ENCODE data around the gene PWP1.
A peak's percentile ranks its signal among the peaks of the same experiment; 100 is the strongest.

Gene PWP1

GRCh38 chr12:107666009-107666408, 19.6 kb upstream of the PWP1 start:
- TF ChIP-seq CTCF (IDR thresholded peaks at IDR 0.05; ENCODE audit: borderline replicate concordance, insufficient read depth, low read depth, low read length): no peak
- H3K4me3 ChIP-seq (ENCODE audit: low read depth, low read length): no peak overlapping the region

DNA sequence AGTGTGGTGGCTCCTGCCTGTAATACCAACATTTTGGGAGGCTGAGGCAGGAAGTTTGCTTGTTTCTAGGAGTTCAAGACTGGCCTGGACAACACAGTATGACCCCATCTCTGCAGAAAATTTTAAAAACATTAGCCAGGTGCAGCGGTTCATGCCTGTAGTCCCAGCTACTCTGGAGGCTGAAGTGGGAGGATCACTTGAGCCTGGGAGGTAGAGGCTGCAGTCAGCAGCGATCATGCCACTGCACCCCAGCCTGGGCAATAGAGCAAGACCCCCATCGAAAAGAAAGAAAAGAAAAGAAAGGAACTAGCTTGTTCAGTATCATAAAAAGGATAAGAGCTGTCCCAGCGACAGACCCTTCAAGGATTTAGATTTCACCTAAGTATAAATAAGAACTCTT, 18.1 kb upstream of the PWP1 start:
- H3K4me3 ChIP-seq (ENCODE audit: low read depth, low read length): no peak overlapping the region
- no peak for TF ChIP-seq CTCF (IDR thresholded peaks at IDR 0.05; ENCODE audit: borderline replicate concordance, insufficient read depth, low read depth, low read length)

GRCh38 chr12:107668320-107669098, 17.1 kb upstream of the PWP1 start:
- H3K4me3 ChIP-seq (ENCODE audit: low read depth, low read length): no peak overlapping the region
- TF ChIP-seq CTCF (IDR thresholded peaks at IDR 0.05; ENCODE audit: borderline replicate concordance, insufficient read depth, low read depth, low read length): no peak

DNA sequence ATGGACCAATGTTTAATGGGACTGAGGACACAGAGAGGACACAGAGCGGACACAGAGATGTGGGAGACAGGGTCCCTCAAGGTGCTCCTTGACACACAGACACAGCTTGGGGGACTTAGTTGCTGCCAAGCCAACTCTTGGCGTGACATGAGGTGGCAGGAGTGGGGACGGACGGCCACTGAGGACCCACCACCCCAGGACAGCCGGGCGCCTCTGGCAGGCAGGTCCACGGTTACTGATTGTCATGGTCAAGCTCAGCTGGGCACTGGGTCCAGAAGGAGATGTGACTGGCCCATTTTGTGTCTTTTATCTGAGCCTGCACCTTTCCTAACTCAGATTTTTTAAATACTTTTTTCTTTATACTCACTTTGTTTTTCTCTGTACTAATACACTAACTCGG, 15.7 kb upstream of the PWP1 start:
- no peak for TF ChIP-seq CTCF (IDR thresholded peaks at IDR 0.05; ENCODE audit: borderline replicate concordance, insufficient read depth, low read depth, low read length)
- H3K4me3 ChIP-seq (ENCODE audit: low read depth, low read length): no peak overlapping the region

- TF ChIP-seq CTCF (IDR thresholded peaks at IDR 0.05; ENCODE audit: borderline replicate concordance, insufficient read depth, low read depth, low read length): peak; percentile 85
- no peak overlapping the region for H3K4me3 ChIP-seq (ENCODE audit: low read depth, low read length)
Observed at GRCh38 chr12:107670999-107671643, 14.5 kb upstream of the PWP1 start.

DNA sequence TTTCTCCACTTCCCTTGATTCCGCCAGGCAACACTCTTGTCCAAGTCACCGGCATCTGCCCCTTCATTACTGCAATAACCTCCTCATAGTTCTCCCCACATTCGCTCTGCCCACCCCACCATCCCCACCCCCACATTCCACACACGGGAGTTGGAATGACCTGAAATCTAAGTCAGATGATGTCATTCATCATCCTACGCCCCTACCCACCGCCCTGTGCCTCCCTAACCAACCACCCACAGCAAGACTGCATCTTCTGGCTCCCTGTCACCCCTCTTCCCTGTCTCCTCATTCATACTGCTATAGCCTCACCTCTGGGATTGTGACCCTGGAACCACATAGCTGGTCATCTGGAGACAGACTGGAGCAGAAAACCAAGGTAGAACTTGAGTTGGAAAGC, 7.9 kb upstream of the PWP1 start:
- TF ChIP-seq CTCF (IDR thresholded peaks at IDR 0.05; ENCODE audit: borderline replicate concordance, insufficient read depth, low read depth, low read length): no peak
- H3K4me3 ChIP-seq (ENCODE audit: low read depth, low read length): no peak overlapping the region

DNA sequence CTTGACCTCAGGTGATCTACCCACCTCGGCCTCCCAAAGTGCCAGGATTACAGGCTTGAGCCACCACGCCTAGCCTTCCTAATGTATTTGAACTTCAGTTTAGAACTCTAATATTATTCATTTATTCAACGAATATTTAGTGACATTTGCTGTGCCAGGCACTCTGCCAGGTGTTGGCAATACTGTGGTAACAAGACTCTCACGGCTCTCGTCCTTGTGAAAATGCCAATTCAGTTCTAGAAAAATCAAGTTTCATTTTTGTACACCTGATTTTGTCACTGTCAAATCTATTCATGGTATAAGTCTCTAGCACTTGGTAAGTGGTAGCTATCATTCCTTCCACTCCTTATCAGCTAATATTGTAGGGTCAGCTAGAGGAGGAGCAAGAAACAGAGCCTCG, 6.3 kb upstream of the PWP1 start:
- TF ChIP-seq CTCF (IDR thresholded peaks at IDR 0.05; ENCODE audit: borderline replicate concordance, insufficient read depth, low read depth, low read length): no peak
- no peak overlapping the region for H3K4me3 ChIP-seq (ENCODE audit: low read depth, low read length)

All from GM12875 (cell line).